Erythroblast (primary cell): Measurements from ENCODE around the gene CKS1B.

Experiments
- GATA1 ChIP-seq: IDR thresholded peaks from 2 replicates; pipeline ENCODE4 v1.6.1; 2011; ENCODE audit warnings: low read depth, mild to moderate bottlenecking, control low read depth, low read length, moderate library complexity
- POLR2A ChIP-seq: IDR thresholded peaks from 2 replicates; pipeline ENCODE4 v1.6.1; 2011; ENCODE audit warnings: mild to moderate bottlenecking, low read length

DNA sequence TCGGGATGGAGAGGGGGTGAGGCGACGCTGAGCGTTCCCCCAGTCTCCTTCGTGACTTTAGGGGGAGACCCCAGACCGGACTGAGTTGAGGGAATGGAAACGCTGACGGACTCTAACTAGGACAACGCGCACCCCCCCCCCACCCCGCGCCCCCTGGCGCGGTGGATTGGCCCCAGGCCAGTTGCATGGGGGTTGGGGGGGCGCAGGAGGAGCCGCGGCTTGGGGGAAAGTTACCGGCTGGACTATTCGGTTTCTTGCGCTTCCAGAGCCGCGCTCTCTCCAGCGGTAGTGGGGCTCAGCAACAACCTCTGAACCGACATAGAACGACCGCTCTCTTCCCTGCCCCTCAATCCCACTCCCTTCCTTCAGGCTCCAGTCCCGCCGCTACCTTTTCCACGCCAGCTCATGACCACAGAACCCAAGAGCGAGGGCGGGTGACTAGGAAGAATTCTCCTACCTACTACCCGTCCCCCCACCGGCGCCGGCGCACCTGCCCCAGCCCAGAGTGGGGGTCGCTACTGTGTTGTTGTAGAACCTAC lies 28.8 kb downstream of the CKS1B start:
- TF ChIP-seq POLR2A (peak; percentile 30), GATA1 (no peak)
